ENCODE measurements around the gene TAMALIN.

TAMALIN gene

DNA sequence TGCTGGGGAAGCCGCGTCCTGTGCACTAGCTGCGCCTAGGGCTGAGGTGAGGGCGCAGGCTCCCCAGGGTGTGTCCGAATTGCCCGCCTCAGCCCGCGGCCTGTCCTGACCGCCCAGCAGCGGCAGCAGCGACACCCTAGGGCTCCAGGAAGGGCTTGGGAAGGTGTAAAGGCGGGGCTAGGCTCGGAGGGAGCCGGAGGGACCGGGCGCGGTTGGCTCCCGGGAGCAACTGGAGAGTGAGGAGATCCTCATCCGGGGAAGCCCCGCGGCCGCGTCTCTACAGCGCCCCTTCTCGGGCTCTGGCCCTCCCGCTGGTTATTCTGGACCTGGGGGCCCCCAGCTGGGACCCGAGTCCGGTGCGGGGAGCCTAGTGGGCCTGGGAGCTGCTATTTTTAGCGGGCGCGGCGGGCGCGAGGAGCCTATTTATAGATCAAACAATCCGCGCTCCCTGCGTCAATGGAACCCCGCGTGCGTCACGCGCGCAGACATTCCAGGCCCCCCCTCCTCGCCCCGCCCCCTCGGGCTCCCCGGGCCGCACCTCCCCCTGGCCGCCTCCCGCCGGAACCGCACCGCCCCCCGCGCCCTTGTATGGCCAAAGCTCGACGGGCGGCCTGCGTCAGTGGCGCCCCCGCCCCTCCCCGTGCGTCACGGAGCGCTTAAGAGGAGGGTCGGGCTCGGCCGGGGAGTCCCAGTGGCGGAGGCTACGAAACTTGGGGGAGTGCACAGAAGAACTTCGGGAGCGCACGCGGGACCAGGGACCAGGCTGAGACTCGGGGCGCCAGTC, 44.2 kb downstream of the TAMALIN start, which contains the start of gene NR4A1:
NR4A1 (plus strand) TSS at position 685 of the 784 bp plus-strand sequence. CDS start 2,887 bp downstream, outside the sequence.
- DNase-seq (ENCODE audit: low read depth) = peak; percentile 84
- H3K4me3 ChIP-seq (ENCODE audit: low read length) = peak within 1 kb of the TSS; percentile 83
- TF ChIP-seq, protein P1, sequence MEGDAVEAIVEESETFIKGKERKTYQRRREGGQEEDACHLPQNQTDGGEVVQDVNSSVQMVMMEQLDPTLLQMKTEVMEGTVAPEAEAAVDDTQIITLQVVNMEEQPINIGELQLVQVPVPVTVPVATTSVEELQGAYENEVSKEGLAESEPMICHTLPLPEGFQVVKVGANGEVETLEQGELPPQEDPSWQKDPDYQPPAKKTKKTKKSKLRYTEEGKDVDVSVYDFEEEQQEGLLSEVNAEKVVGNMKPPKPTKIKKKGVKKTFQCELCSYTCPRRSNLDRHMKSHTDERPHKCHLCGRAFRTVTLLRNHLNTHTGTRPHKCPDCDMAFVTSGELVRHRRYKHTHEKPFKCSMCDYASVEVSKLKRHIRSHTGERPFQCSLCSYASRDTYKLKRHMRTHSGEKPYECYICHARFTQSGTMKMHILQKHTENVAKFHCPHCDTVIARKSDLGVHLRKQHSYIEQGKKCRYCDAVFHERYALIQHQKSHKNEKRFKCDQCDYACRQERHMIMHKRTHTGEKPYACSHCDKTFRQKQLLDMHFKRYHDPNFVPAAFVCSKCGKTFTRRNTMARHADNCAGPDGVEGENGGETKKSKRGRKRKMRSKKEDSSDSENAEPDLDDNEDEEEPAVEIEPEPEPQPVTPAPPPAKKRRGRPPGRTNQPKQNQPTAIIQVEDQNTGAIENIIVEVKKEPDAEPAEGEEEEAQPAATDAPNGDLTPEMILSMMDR (conservative IDR thresholded peaks at IDR 0.05; ENCODE audit: low read depth, low read length) = peak; percentile 30

DNA sequence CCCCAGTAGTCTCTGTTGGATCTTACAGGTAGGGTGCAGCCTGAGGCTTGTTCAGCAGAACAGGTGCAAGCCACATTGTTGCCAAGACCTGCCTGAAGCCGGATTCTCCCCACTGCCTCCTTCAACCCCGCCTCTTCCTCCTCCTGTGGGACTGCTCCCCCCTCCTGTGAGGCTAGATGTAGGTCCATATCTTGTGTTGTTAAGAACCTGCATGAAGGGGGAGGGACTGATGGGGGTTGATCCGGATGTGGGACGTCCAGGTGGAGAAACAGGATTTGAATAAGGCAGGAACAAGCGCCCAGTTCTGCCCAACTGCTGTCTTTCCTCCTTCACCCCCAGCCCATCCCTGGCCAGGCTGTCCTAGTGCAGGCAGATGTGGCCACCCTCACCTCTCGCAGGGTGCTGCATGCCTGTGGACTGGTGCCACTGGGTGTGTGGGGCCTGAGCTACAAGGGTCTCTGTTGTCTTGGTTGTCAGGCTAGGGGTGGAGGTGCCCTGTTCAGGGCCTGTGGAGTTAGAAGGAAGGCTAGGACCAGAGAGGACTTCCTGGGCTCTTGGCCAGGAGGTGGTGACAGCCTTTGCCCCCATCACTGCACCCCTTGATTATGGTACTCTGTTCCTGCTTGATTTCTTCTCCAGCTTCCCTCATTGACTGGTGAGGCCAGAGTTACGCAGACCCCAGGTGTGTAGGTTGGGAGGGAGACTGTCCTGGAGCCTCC, 45.9 kb downstream of the TAMALIN start:
- TF ChIP-seq, protein P1 (conservative IDR thresholded peaks at IDR 0.05; ENCODE audit: low read depth, low read length) = no peak
- no peak for DNase-seq (ENCODE audit: low read depth)
- H3K4me3 ChIP-seq (ENCODE audit: low read length) = peak overlapping the region; percentile 83

DNA sequence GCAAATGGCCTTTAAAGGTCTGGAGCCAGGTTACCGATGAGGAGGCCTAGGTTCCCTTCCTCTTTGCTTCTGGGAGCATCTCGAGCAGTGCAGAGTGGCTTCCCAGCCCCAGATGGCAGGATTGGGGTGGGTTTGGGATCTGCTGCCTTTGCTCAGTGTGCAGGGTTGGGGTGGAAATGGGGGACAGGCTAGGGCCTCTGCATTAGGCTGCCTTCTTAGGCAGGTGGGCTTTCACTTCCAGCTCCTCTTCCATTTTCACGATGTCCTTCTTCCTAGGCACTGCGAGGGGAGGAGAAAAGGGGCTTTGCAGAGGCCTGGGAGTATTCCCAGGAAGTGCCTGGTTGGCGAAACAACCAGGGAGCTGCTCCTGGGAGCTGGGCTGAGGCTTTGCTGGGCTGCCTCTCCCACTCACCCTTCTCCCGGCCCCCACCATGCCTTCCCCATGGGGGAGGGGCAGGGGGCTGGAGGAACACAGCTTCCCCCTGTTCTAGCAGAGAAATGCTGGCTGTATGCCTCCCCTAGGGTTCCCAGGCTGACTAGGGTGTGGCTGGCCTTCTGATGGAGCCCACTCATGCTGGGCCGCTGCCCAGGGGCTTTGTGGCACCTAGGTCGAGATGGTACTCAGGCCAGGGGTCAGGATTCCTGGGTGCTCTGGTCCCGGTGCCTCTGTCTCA, 46.9 kb downstream of the TAMALIN start:
- TF ChIP-seq, protein P1 (conservative IDR thresholded peaks at IDR 0.05; ENCODE audit: low read depth, low read length) = no peak

DNA sequence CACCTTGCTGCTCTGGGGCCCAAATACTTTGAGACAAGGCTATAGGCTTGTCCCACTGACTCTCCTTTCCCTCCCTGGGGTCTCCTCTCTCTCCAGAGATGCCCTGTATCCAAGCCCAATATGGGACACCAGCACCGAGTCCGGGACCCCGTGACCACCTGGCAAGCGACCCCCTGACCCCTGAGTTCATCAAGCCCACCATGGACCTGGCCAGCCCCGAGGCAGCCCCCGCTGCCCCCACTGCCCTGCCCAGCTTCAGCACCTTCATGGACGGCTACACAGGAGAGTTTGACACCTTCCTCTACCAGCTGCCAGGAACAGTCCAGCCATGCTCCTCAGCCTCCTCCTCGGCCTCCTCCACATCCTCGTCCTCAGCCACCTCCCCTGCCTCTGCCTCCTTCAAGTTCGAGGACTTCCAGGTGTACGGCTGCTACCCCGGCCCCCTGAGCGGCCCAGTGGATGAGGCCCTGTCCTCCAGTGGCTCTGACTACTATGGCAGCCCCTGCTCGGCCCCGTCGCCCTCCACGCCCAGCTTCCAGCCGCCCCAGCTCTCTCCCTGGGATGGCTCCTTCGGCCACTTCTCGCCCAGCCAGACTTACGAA, 47.6 kb downstream of the TAMALIN start:
- DNase-seq (ENCODE audit: low read depth) = no peak
- H3K4me3 ChIP-seq (ENCODE audit: low read length) = no peak overlapping the region
- TF ChIP-seq, protein P1 (conservative IDR thresholded peaks at IDR 0.05; ENCODE audit: low read depth, low read length) = no peak

More for the DNA sequence above, 46.9 kb downstream of the TAMALIN start:
- no peak for DNase-seq (ENCODE audit: low read depth)
- H3K4me3 ChIP-seq (ENCODE audit: low read length) = no peak overlapping the region

DNA sequence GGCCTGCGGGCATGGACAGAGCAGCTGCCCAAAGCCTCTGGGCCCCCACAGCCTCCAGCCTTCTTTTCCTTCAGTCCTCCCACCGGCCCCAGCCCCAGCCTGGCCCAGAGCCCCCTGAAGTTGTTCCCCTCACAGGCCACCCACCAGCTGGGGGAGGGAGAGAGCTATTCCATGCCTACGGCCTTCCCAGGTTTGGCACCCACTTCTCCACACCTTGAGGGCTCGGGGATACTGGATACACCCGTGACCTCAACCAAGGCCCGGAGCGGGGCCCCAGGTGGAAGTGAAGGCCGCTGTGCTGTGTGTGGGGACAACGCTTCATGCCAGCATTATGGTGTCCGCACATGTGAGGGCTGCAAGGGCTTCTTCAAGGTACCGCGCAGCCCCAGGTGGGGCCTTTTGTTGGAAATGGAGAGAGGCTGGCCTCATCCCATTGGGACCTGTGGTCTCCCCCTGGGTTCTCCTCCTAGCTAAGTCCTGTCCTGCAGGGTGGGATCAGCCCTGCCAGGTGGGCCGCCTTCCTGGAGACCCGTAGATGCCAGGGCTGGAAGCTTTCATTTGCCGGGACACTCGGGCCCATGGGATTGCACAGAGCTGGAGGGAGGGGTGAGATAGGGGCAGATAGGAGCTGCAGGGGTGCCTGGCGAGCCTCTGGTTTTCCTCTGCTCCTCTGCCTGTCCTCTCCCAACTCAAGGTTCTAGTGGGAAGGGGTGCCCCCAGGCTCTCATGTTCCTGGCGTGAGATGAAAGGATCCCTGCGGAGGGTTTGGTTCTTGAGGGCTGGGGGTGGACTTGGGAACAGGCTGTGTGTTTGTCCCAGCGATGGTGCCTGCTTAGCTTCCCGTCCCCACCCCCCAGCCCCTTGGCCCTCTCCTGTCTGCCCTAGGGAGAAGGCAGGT, 48.3 kb downstream of the TAMALIN start:
- no peak for DNase-seq (ENCODE audit: low read depth)
- TF ChIP-seq, protein P1 (conservative IDR thresholded peaks at IDR 0.05; ENCODE audit: low read depth, low read length) = no peak
- no peak overlapping the region for H3K4me3 ChIP-seq (ENCODE audit: low read length)

Data from retinal pigment epithelial cell (primary cell).